ENCODE data around the gene SKA2. TPM values are rescaled to one million over a fixed set of nuclear protein-coding genes. Genes with fewer than 3 reads are reported as not detected.
A peak's percentile ranks its signal among the peaks of the same experiment; 100 is the strongest.
"Not testable (repeated sequence)": the region's sequence is repeated elsewhere in the genome, so short reads cannot be mapped to it uniquely, and the experiment has no call there.

Gene SKA2
- polyA plus RNA-seq, 4 donors: 70.6 to 91.9 (median 86.6) TPM

GRCh38 chr17:59105852-59106462 lies 49.0 kb downstream of the SKA2 start:
- peak in 1 of 4 donors; percentile 18 for DNase-seq (ENCODE audit: low read depth in 4 of 4, low spot score in 3 of 4)

GRCh38 chr17:59101178-59101577 lies 53.8 kb downstream of the SKA2 start:
- no peak for DNase-seq (ENCODE audit: low read depth in 4 of 4, low spot score in 3 of 4)

GRCh38 chr17:59097876-59098275 lies 57.1 kb downstream of the SKA2 start:
- no peak for DNase-seq (ENCODE audit: low read depth in 4 of 4, low spot score in 3 of 4)

GRCh38 chr17:59094861-59095530 lies 60.0 kb downstream of the SKA2 start:
- DNase-seq (ENCODE audit: low read depth in 4 of 4, low spot score in 3 of 4): no peak

GRCh38 chr17:59093702-59094231 lies 61.2 kb downstream of the SKA2 start:
- DNase-seq (ENCODE audit: low read depth in 4 of 4, low spot score in 3 of 4): peak in 2 of 4 donors; percentile 53 to 59

GRCh38 chr17:59093145-59093701 lies 61.8 kb downstream of the SKA2 start:
- DNase-seq (ENCODE audit: low read depth in 4 of 4, low spot score in 3 of 4): peak in 1 of 4 donors; percentile 28

- not testable (repeated sequence) for DNase-seq (ENCODE audit: low read depth in 4 of 4, low spot score in 3 of 4)
Observed at GRCh38 chr17:59090593-59090992, 64.4 kb downstream of the SKA2 start.

- no peak for DNase-seq (ENCODE audit: low read depth in 4 of 4, low spot score in 3 of 4)
Observed at GRCh38 chr17:59084154-59084553, 70.8 kb downstream of the SKA2 start.

- DNase-seq (ENCODE audit: low read depth in 4 of 4, low spot score in 3 of 4): no peak
Observed at GRCh38 chr17:59074494-59074893, 80.5 kb downstream of the SKA2 start.

- no peak for DNase-seq (ENCODE audit: low read depth in 4 of 4, low spot score in 3 of 4)
Observed at GRCh38 chr17:59073972-59074371, 81.0 kb downstream of the SKA2 start.

- DNase-seq (ENCODE audit: low read depth in 4 of 4, low spot score in 3 of 4): no peak
Observed at GRCh38 chr17:59069856-59070255, 85.1 kb downstream of the SKA2 start.

- no peak for DNase-seq (ENCODE audit: low read depth in 4 of 4, low spot score in 3 of 4)
Observed at GRCh38 chr17:59067756-59068155, 87.2 kb downstream of the SKA2 start.

GRCh38 chr17:59067340-59067739 lies 87.6 kb downstream of the SKA2 start:
- DNase-seq (ENCODE audit: low read depth in 4 of 4, low spot score in 3 of 4): no peak

- no peak for DNase-seq (ENCODE audit: low read depth in 4 of 4, low spot score in 3 of 4)
Observed at GRCh38 chr17:59062509-59062908, 92.5 kb downstream of the SKA2 start.

Other genes starting within 250 kb of the SKA2 start
- 10 to 100 TPM; 25.9 to 33.0 (median 28.6) TPM for gene TRIM37, start 48.3 kb downstream of the SKA2 start, polyA plus RNA-seq (ENCODE audit: insufficient read length in 4 of 4)
- 10 to 100 TPM; 18.6 to 19.5 (median 19.1) TPM for gene PRR11, start 560 bp upstream of the SKA2 start, polyA plus RNA-seq (ENCODE audit: insufficient read length in 4 of 4)
- 10 to 100 TPM; 21.8 to 26.3 (median 25.2) TPM for gene SMG8, start 54.8 kb upstream of the SKA2 start, polyA plus RNA-seq (ENCODE audit: insufficient read length in 4 of 4)
- gene GDPD1, start 65.3 kb upstream of the SKA2 start, polyA plus RNA-seq (ENCODE audit: insufficient read length in 4 of 4): 10 to 100 TPM in 3 of 4 donors, 1 to 10 TPM in 1; 9.6 to 10.6 (median 10.4) TPM
- gene YPEL2, start 176.5 kb upstream of the SKA2 start, polyA plus RNA-seq (ENCODE audit: insufficient read length in 4 of 4): 10 to 100 TPM; 28.2 to 40.4 (median 36.0) TPM

Measured in right renal pelvis (tissue), 4 donors.